ENCODE measurements around the gene L3MBTL3. TPM values are rescaled to one million over a fixed set of nuclear protein-coding genes. Genes with fewer than 3 reads are reported as not detected.

The L3MBTL3 gene
- total and polyA plus RNA-seq, 7 donors, result 1.00 to 3.2 (median 2.0) TPM

GRCh38 chr6:130070326-130070725, 51.9 kb downstream of the L3MBTL3 start:
- H3K9me3 ChIP-seq, result no peaks in the 10 kb centered on the region
- H3K27ac ChIP-seq, result no peak overlapping the region
- H3K27me3 ChIP-seq (ENCODE audit: insufficient read depth in 3 of 3, low read length in 2 of 3), result no peaks in the 10 kb centered on the region
- 79 to 91% (median 79%) methylated on average over 2 of the region's 2 CpGs for WGBS, 3 donors
- DNase-seq (no peak), ATAC-seq (no peak)
- TF ChIP-seq CTCF (IDR thresholded peaks at IDR 0.05), result no peak
- H3K36me3 ChIP-seq (ENCODE audit: insufficient read depth in 1 of 2, low read depth in 1 of 2), result no peaks in the 10 kb centered on the region
- intact Hi-C loops (cut with DNase I), result no loop called here
- no peaks in the 10 kb centered on the region for H3K4me1 ChIP-seq
- H3K4me3 ChIP-seq, result no peak overlapping the region

GRCh38 chr6:130070792-130071191, 52.4 kb downstream of the L3MBTL3 start:
- H3K4me3 ChIP-seq, result no peak overlapping the region
- intact Hi-C loops (cut with DNase I), result no loop called here
- H3K27ac ChIP-seq, result no peak overlapping the region
- no peak for DNase-seq
- no peaks in the 10 kb centered on the region for H3K9me3 ChIP-seq
- no peak for ATAC-seq
- H3K27me3 ChIP-seq (ENCODE audit: insufficient read depth in 3 of 3, low read length in 2 of 3), result no peaks in the 10 kb centered on the region
- H3K36me3 ChIP-seq (ENCODE audit: insufficient read depth in 1 of 2, low read depth in 1 of 2), result no peaks in the 10 kb centered on the region
- H3K4me1 ChIP-seq, result no peaks in the 10 kb centered on the region
- no peak for TF ChIP-seq CTCF (IDR thresholded peaks at IDR 0.05)
- WGBS, 3 donors, result 80 to 89% (median 82%) methylated on average over 6 of the region's 6 CpGs

- DNase-seq, result no peak
- H3K4me3 ChIP-seq, result no peak overlapping the region
- 71 to 87% (median 83%) methylated on average over 3 of the region's 3 CpGs for WGBS, 3 donors
- H3K4me1 ChIP-seq, result no peaks in the 10 kb centered on the region
- intact Hi-C loops (cut with DNase I), result no loop called here
- H3K27ac ChIP-seq, result no peak overlapping the region
- H3K9me3 ChIP-seq, result no peaks in the 10 kb centered on the region
- no peaks in the 10 kb centered on the region for H3K27me3 ChIP-seq (ENCODE audit: insufficient read depth in 3 of 3, low read length in 2 of 3)
- H3K36me3 ChIP-seq (ENCODE audit: insufficient read depth in 1 of 2, low read depth in 1 of 2), result peaks cover 0 to 10% of the 10 kb centered on the region in 2 donors
- ATAC-seq, result no peak
- TF ChIP-seq CTCF (IDR thresholded peaks at IDR 0.05), result no peak
These were observed 57.6 kb downstream of the L3MBTL3 start for GRCh38 chr6:130075879-130076460.

GRCh38 chr6:130076512-130076911, 58.1 kb downstream of the L3MBTL3 start:
- TF ChIP-seq CTCF (IDR thresholded peaks at IDR 0.05), result no peak

GRCh38 chr6:130090796-130091195, 72.4 kb downstream of the L3MBTL3 start:
- no peaks in the 10 kb centered on the region for H3K4me1 ChIP-seq
- no peaks in the 10 kb centered on the region for H3K27me3 ChIP-seq (ENCODE audit: insufficient read depth in 3 of 3, low read length in 2 of 3)
- no peak for TF ChIP-seq CTCF (IDR thresholded peaks at IDR 0.05)
- DNase-seq (no peak), ATAC-seq (no peak)
- H3K36me3 ChIP-seq (ENCODE audit: insufficient read depth in 1 of 2, low read depth in 1 of 2), result peaks cover 0 to 7% of the 10 kb centered on the region in 2 donors
- H3K27ac ChIP-seq, result no peak overlapping the region
- H3K4me3 ChIP-seq, result no peak overlapping the region
- intact Hi-C loops (cut with DNase I), result no loop called here
- H3K9me3 ChIP-seq, result no peaks in the 10 kb centered on the region

More at GRCh38 chr6:130076512-130076911, 58.1 kb downstream of the L3MBTL3 start:
- DNase-seq (no peak), ATAC-seq (no peak)
- WGBS, 3 donors, result 38 to 98% (median 66%) methylated on average over 2 of the region's 2 CpGs
- Histone ChIP-seq H3K4me3 (no peak overlapping the region), H3K27ac (no peak overlapping the region), H3K36me3 (ENCODE audit: insufficient read depth in 1 of 2, low read depth in 1 of 2) (peaks cover 0 to 10% of the 10 kb centered on the region in 2 donors), H3K27me3 (ENCODE audit: insufficient read depth in 3 of 3, low read length in 2 of 3) (no peaks in the 10 kb centered on the region), H3K4me1 (no peaks in the 10 kb centered on the region), H3K9me3 (no peaks in the 10 kb centered on the region)
- intact Hi-C loops (cut with DNase I), result no loop called here

All from psoas muscle (tissue), 8 donors.